GM23338 (cell line): ENCODE measurements around the gene RYR1.

ENCODE experiments used
- CREB1 ChIP-seq: fragments of 250-450 bp; sonication (Bioruptor Pico); IDR thresholded peaks from 2 replicates; pipeline ENCODE4 v1.5.0; 2020; ENCODE audit warnings: low read depth, mild to moderate bottlenecking, moderate library complexity
- EZH2 ChIP-seq: fragments of 200-600 bp; sonication (generic); IDR thresholded peaks from one replicate; pipeline ENCODE4 v1.8.0; 2017; ENCODE audit warnings: antibody characterized with exemption, mild to moderate bottlenecking, low read depth; ENCODE audit not compliant: unreplicated experiment
- EZH2phosphoT487 ChIP-seq: fragments of 200-600 bp; sonication (generic); IDR thresholded peaks from one replicate; pipeline ENCODE4 v1.8.1; 2018; ENCODE audit warnings: antibody characterized with exemption; ENCODE audit not compliant: unreplicated experiment
- JUNB ChIP-seq: IDR thresholded peaks from one replicate; pipeline ENCODE4 v1.6.1; 2016; ENCODE audit warnings: antibody characterized with exemption; ENCODE audit not compliant: unreplicated experiment
- NANOG ChIP-seq: IDR thresholded peaks from 2 replicates; pipeline ENCODE4 v1.6.1; 2016; ENCODE audit warnings: antibody characterized with exemption, borderline replicate concordance
- POLR2AphosphoS5 ChIP-seq: IDR thresholded peaks from 2 replicates; pipeline ENCODE4 v1.6.1; 2016; ENCODE audit warnings: antibody characterized with exemption, low read depth
- REST ChIP-seq: IDR thresholded peaks from one replicate; pipeline ENCODE4 v1.6.1; 2018; ENCODE audit warnings: antibody characterized with exemption; ENCODE audit not compliant: unreplicated experiment
- STAT1 ChIP-seq: IDR thresholded peaks from one replicate; pipeline ENCODE4 v1.6.1; 2016; ENCODE audit warnings: antibody characterized with exemption; ENCODE audit not compliant: unreplicated experiment
- ZNF114 ChIP-seq: fragments of 250-450 bp; sonication (Bioruptor Pico); IDR thresholded peaks from 2 replicates; pipeline ENCODE4 v1.5.0; 2020; ENCODE audit warnings: mild to moderate bottlenecking, moderate library complexity
- TF ChIP-seq, protein P1 (sequence below), 2 experiments: fragments of 200-600 bp in 1 of 2; sonication (generic) in 1 of 2; conservative IDR thresholded peaks; 2 replicates each; pipeline versions ENCODE4 v1.5.1 to v1.6.1; 2016 to 2017; ENCODE audit warnings: antibody characterized with exemption in 2 of 2, low read depth in 2 of 2, mild to moderate bottlenecking in 2 of 2, moderate library complexity in 1 of 2
- TF ChIP-seq, protein P2 (sequence below): IDR thresholded peaks from 2 replicates; pipeline ENCODE4 v1.6.1; 2016; ENCODE audit warnings: antibody characterized with exemption

GRCh38 chr19:38526430-38526829 is 92.9 kb downstream of the RYR1 start:
- TF ChIP-seq POLR2AphosphoS5, result no peak
- TF ChIP-seq, protein P1, sequence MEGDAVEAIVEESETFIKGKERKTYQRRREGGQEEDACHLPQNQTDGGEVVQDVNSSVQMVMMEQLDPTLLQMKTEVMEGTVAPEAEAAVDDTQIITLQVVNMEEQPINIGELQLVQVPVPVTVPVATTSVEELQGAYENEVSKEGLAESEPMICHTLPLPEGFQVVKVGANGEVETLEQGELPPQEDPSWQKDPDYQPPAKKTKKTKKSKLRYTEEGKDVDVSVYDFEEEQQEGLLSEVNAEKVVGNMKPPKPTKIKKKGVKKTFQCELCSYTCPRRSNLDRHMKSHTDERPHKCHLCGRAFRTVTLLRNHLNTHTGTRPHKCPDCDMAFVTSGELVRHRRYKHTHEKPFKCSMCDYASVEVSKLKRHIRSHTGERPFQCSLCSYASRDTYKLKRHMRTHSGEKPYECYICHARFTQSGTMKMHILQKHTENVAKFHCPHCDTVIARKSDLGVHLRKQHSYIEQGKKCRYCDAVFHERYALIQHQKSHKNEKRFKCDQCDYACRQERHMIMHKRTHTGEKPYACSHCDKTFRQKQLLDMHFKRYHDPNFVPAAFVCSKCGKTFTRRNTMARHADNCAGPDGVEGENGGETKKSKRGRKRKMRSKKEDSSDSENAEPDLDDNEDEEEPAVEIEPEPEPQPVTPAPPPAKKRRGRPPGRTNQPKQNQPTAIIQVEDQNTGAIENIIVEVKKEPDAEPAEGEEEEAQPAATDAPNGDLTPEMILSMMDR (conservative IDR thresholded peaks at IDR 0.05; ENCODE audit: low read depth in 2 of 2), result no peak
- TF ChIP-seq REST, result no peak
- no peak for TF ChIP-seq EZH2
- no peak for TF ChIP-seq STAT1
- no peak for TF ChIP-seq CREB1
- TF ChIP-seq JUNB, result no peak
- TF ChIP-seq, protein P2, sequence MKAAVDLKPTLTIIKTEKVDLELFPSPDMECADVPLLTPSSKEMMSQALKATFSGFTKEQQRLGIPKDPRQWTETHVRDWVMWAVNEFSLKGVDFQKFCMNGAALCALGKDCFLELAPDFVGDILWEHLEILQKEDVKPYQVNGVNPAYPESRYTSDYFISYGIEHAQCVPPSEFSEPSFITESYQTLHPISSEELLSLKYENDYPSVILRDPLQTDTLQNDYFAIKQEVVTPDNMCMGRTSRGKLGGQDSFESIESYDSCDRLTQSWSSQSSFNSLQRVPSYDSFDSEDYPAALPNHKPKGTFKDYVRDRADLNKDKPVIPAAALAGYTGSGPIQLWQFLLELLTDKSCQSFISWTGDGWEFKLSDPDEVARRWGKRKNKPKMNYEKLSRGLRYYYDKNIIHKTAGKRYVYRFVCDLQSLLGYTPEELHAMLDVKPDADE, result no peak
- TF ChIP-seq EZH2phosphoT487, result no peak
- no peak for TF ChIP-seq NANOG
- TF ChIP-seq ZNF114 (CRISPR knock-in tag), result no peak
